GM15510 (cell line): ENCODE data around the gene KRT5.

Source experiments
- POLR2A ChIP-seq: IDR thresholded peaks from 3 replicates; pipeline ENCODE4 v1.6.1; 2011; ENCODE audit warnings: borderline replicate concordance; ENCODE audit not compliant: insufficient read length; ENCODE audit errors: extremely low read depth

KRT5 gene

GRCh38 chr12:52517888-52518287 lies 2.3 kb downstream of the KRT5 start:
- no peak for TF ChIP-seq POLR2A

GRCh38 chr12:52517005-52517835 lies 3.0 kb downstream of the KRT5 start:
- TF ChIP-seq POLR2A, result no peak

- no peak for TF ChIP-seq POLR2A
Observed at GRCh38 chr12:52515927-52516831, 4.0 kb downstream of the KRT5 start.

GRCh38 chr12:52515319-52515646 lies 4.9 kb downstream of the KRT5 start:
- TF ChIP-seq POLR2A, result no peak

GRCh38 chr12:52514471-52515318 lies 5.5 kb downstream of the KRT5 start:
- no peak for TF ChIP-seq POLR2A

- TF ChIP-seq POLR2A, result no peak
Observed at GRCh38 chr12:52513736-52514135, 6.5 kb downstream of the KRT5 start.

GRCh38 chr12:52508211-52508610 lies 12.0 kb downstream of the KRT5 start:
- TF ChIP-seq POLR2A, result no peak

GRCh38 chr12:52506858-52507715 lies 13.1 kb downstream of the KRT5 start:
- no peak for TF ChIP-seq POLR2A

GRCh38 chr12:52502877-52503276 lies 17.3 kb downstream of the KRT5 start:
- TF ChIP-seq POLR2A, result no peak

GRCh38 chr12:52501490-52501889 lies 18.7 kb downstream of the KRT5 start:
- TF ChIP-seq POLR2A, result no peak

GRCh38 chr12:52499806-52500560 lies 20.2 kb downstream of the KRT5 start:
- no peak for TF ChIP-seq POLR2A

GRCh38 chr12:52498946-52499345 lies 21.2 kb downstream of the KRT5 start:
- TF ChIP-seq POLR2A, result no peak

GRCh38 chr12:52497975-52498374 lies 22.2 kb downstream of the KRT5 start:
- TF ChIP-seq POLR2A, result no peak
